Aorta (tissue), 5 donors: ENCODE data around the gene DCBLD2. TPM values are rescaled to one million over a fixed set of nuclear protein-coding genes. Genes with fewer than 3 reads are reported as not detected.

Source experiments
- ATAC-seq: fragments of 200-7000 bp; cut with Tn5 transposase; one replicate; pipeline ENCODE4 v1.9.1; 2022; ENCODE audit warnings: moderate library complexity; ENCODE audit not compliant: low FRiP score
- DNase-seq, 2 donors: peaks; one replicate each; pipeline ENCODE4 v3.0.0-alpha.2; 2020
- H3K27ac ChIP-seq, 2 donors: one replicate each; pipeline ENCODE4 v1.5.1; 2013; ENCODE audit warnings: low read length in 2 of 2, mild to moderate bottlenecking in 2 of 2, moderate library complexity in 2 of 2, control low read depth in 1 of 2, inconsistent platforms in 1 of 2, low read depth in 1 of 2
- H3K27me3 ChIP-seq, 2 donors: one replicate each; pipeline ENCODE4 v1.6.1; 2013; ENCODE audit warnings: control low read depth in 1 of 2, low read length in 1 of 2, mild to moderate bottlenecking in 1 of 2, moderate library complexity in 1 of 2; ENCODE audit not compliant: insufficient read depth in 2 of 2, control insufficient read depth in 1 of 2
- H3K36me3 ChIP-seq, 2 donors: one replicate each; pipeline ENCODE4 v1.6.1; 2013; ENCODE audit warnings: control low read depth in 1 of 2, low read length in 1 of 2, mild to moderate bottlenecking in 1 of 2; ENCODE audit not compliant: insufficient read depth in 2 of 2, control insufficient read depth in 1 of 2
- H3K4me1 ChIP-seq, 2 donors: one replicate each; pipeline ENCODE4 v1.6.1; 2013; ENCODE audit warnings: low read length in 2 of 2, control low read depth in 1 of 2, mild to moderate bottlenecking in 1 of 2, moderate library complexity in 1 of 2; ENCODE audit not compliant: insufficient read depth in 2 of 2, control insufficient read depth in 1 of 2
- H3K4me3 ChIP-seq, 2 donors: one replicate each; pipeline ENCODE4 v1.5.1; 2013; ENCODE audit warnings: low read length in 2 of 2, control low read depth in 1 of 2, mild to moderate bottlenecking in 1 of 2
- H3K9me3 ChIP-seq: one replicate; pipeline ENCODE4 v1.6.1; 2013; ENCODE audit warnings: mild to moderate bottlenecking, low read length; ENCODE audit not compliant: control insufficient read depth
- WGBS, 2 donors: extraction: QIAGEN DNeasy Blood & Tissue Kit; methylation state at CpG; one replicate each; pipeline ENCODE4 v1.1.7; 2013; 5-methylcytosine and 5-hydroxymethylcytosine counted together
- intact Hi-C, 2 donors: fragments of 100-400 bp; cut with DNase I; formaldehyde crosslinking; loops; one replicate each; pipeline versions ENCODE4 v1.14.2 to v1.15.0; 2022
- polyA plus RNA-seq, 2 donors: library from polyadenylated mRNA; stranded (reverse); fragments of 200-250 nt; gene quantifications; one replicate each; pipeline ENCODE4 v1.2.3, GENCODE V29; 2013
- total RNA-seq, 2 donors: library from RNA; stranded (reverse); fragmentation: NEBNext Ultra II Directional; extraction: Animal tissue kit (Norgen Biotek cat#: 25700); gene quantifications; one replicate each; pipeline ENCODE4 v1.2.1, GENCODE V29; 2021
- donor health status: healthy with polysubstance abuse.
- donor health status: Bipolar disorder and iron deficiency.
- donor health status: DM: no; HTN: no; CAD: no.
- donor health status: DM: no; HTN: no; CAD: no.
- donor health status: DM: yes; HTN: yes; CAD: no.

The DCBLD2 gene
- total and polyA plus RNA-seq, 4 donors, result 4.4 to 36.3 (median 20.7) TPM

- intact Hi-C loops, result loop anchor here (2.0 to 10.0 kb wide), 2 partner anchors 210 to 992 kb away; no protein-coding TSS in a partner anchor
- 59% methylated on average over 5 of the region's 5 CpGs for WGBS, 2 donors
- Histone ChIP-seq H3K36me3 (no peaks in the 10 kb centered on the region), H3K9me3 (no peaks in the 10 kb centered on the region), H3K27ac (no peak overlapping the region), H3K4me3 (no peak overlapping the region), H3K27me3 (no peaks in the 10 kb centered on the region), H3K4me1 (no peaks in the 10 kb centered on the region)
- no peak for DNase-seq
- no peak for ATAC-seq
These were observed 88.6 kb downstream of the DCBLD2 start for GRCh38 chr3:98812851-98813374.

DNA sequence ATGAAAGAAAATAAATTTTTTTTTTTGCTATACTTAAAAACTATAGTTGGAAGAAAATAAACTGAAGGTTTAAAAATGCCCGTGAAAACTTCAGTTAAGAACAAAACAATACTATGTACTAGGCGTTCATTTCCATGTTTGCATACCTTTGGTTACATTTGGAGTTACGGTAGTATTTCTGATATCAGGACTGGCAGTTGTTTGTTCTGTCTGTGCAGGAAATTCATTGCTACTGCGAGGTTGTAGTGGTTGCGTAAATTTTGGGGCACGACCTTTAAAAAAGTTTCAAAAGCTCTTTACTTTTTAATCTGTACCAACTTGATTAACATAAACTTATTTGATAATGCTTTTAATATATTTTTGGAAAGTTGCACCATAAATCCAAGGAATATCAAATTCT lies 90.4 kb downstream of the DCBLD2 start:
- DNase-seq (no peak), ATAC-seq (no peak)
- H3K9me3 ChIP-seq, result no peaks in the 10 kb centered on the region
- no peak overlapping the region for H3K4me3 ChIP-seq
- peaks cover 0 to 3% of the 10 kb centered on the region in 2 donors for H3K36me3 ChIP-seq
- WGBS, 2 donors, result 84 to 85% methylated on average over 6 of the region's 6 CpGs
- no peaks in the 10 kb centered on the region for H3K27me3 ChIP-seq
- no peaks in the 10 kb centered on the region for H3K4me1 ChIP-seq
- intact Hi-C loops, result loop anchor here in 1 of 2 donors (10.0 kb wide), 1 partner anchor 994 kb away; no protein-coding TSS in a partner anchor
- no peak overlapping the region for H3K27ac ChIP-seq

- no peak for ATAC-seq
- H3K4me3 ChIP-seq, result no peak overlapping the region
- intact Hi-C loops, result no loop called here
- H3K4me1 ChIP-seq, result no peaks in the 10 kb centered on the region
- H3K27ac ChIP-seq, result no peak overlapping the region
- no peaks in the 10 kb centered on the region for H3K27me3 ChIP-seq
- no peaks in the 10 kb centered on the region for H3K9me3 ChIP-seq
- DNase-seq, result peak; percentile 57 to 70
- peaks cover 0 to 3% of the 10 kb centered on the region in 2 donors for H3K36me3 ChIP-seq
- 31 to 32% methylated on average over 3 of the region's 3 CpGs for WGBS, 2 donors
These were observed 91.9 kb downstream of the DCBLD2 start for GRCh38 chr3:98809557-98809956.

- Histone ChIP-seq H3K4me3 (no peak overlapping the region), H3K36me3 (peaks cover 0 to 3% of the 10 kb centered on the region in 2 donors), H3K27me3 (no peaks in the 10 kb centered on the region), H3K27ac (no peak overlapping the region), H3K4me1 (no peaks in the 10 kb centered on the region), H3K9me3 (no peaks in the 10 kb centered on the region)
- WGBS, 2 donors, result 92 to 93% methylated on average over 2 of the region's 2 CpGs
- ATAC-seq (no peak), DNase-seq (no peak)
- intact Hi-C loops, result no loop called here
These were observed 93.4 kb downstream of the DCBLD2 start for GRCh38 chr3:98808071-98808470.

DNA sequence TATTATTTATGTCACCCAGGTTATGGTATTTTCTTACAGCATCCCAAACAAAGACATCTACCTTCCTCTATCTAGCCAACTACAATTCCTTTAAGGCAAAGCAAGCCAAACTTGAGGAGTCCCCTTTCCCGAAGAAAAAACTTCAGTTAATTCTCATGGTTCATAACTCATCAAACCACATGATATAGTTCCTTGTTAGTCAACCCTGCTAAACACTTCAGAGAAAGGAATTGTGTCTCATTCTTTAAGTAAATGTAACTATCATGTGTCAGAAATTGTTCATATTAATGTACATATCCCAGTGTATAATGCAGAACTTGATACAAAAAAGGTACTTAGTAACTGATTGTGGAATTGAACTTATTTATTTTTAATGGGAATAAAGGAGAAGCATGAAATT lies 93.9 kb downstream of the DCBLD2 start:
- DNase-seq (no peak), ATAC-seq (no peak)
- Histone ChIP-seq H3K36me3 (peaks cover 0 to 3% of the 10 kb centered on the region in 2 donors), H3K4me3 (no peak overlapping the region), H3K27ac (no peak overlapping the region), H3K9me3 (no peaks in the 10 kb centered on the region), H3K4me1 (no peaks in the 10 kb centered on the region), H3K27me3 (no peaks in the 10 kb centered on the region)
- intact Hi-C loops, result no loop called here
- WGBS, 2 donors, result 92 to 95% methylated on average over 1 of the region's 1 CpG

DNA sequence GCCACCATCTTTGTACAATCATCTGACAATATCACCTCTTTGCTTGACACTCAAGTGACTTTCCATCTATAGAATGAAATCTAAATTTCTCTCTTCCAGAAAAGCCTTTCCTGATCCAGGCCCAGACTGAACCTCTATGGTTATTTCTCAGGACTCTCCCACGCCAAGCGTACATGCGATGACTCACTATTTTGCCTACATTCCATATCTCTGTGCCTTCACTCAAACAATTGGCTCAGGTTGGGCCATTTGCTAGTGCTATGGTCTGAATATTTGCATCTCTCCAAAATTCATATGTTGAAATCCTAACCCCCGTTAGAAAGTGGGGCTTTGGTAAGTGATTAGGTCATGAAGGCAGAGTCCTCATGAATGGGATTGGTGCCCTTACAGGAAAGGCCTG lies 94.5 kb downstream of the DCBLD2 start:
- Histone ChIP-seq H3K9me3 (no peaks in the 10 kb centered on the region), H3K27ac (no peak overlapping the region), H3K4me3 (no peak overlapping the region), H3K4me1 (no peaks in the 10 kb centered on the region), H3K27me3 (no peaks in the 10 kb centered on the region), H3K36me3 (peaks cover 0 to 3% of the 10 kb centered on the region in 2 donors)
- intact Hi-C loops, result no loop called here
- DNase-seq, result no peak
- 73 to 80% methylated on average over 4 of the region's 4 CpGs for WGBS, 2 donors
- ATAC-seq, result no peak

DNA sequence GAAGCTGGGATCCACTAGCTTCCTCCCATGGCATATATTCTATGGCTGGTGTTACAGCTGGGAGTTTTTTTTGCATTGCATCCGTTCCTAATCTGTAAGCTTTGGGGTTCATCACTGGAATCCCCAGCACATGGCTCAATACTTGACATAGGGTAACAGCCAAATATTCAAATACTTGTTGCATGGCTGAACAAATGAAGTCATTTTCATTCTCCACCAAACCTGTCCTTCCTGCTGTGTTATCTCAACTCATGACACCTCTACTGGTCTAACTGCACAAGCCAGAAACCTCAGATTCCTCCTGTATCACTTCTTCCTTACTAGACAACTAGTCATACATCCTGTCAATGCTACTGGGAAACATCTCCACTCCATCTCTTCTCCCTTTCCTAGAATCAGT lies 95.0 kb downstream of the DCBLD2 start:
- DNase-seq (no peak), ATAC-seq (no peak)
- no peak overlapping the region for H3K27ac ChIP-seq
- WGBS, 2 donors, result 78 to 84% methylated on average over 1 of the region's 1 CpG
- no peak overlapping the region for H3K4me3 ChIP-seq
- peaks cover 0 to 3% of the 10 kb centered on the region in 2 donors for H3K36me3 ChIP-seq
- intact Hi-C loops, result no loop called here
- H3K4me1 ChIP-seq, result no peaks in the 10 kb centered on the region
- H3K27me3 ChIP-seq, result no peaks in the 10 kb centered on the region
- H3K9me3 ChIP-seq, result no peaks in the 10 kb centered on the region

DNA sequence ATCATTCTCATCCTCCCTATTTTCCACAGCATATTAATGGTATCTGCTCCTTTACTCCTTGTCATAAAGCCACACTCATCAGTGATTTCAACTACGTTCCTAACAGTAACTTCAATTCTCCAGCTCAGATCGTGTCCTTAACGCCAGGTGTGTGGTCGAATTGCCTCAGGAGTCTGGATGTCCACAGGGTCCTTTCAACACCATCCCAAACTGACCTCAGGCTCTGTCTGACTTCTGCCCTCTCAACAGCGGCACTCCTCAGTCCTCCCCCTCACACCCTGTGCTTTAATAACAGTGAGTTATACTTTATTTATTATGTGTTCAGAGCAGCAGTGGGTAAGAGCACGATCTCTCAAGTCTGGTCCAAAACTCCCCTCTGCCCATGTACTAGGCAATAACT lies 95.9 kb downstream of the DCBLD2 start:
- intact Hi-C loops, result no loop called here
- WGBS, 2 donors, result 91 to 93% methylated on average over 6 of the region's 6 CpGs
- ATAC-seq, result no peak

GRCh38 chr3:98801043-98801747 lies 100.3 kb downstream of the DCBLD2 start:
- 93% methylated on average over 7 of the region's 7 CpGs for WGBS, 2 donors
- ATAC-seq (no peak), DNase-seq (no peak)
- no peaks in the 10 kb centered on the region for H3K9me3 ChIP-seq
- no peaks in the 10 kb centered on the region for H3K4me1 ChIP-seq
- H3K4me3 ChIP-seq, result no peak overlapping the region
- no peaks in the 10 kb centered on the region for H3K27me3 ChIP-seq
- peaks cover 0 to 3% of the 10 kb centered on the region in 2 donors for H3K36me3 ChIP-seq
- H3K27ac ChIP-seq, result no peak overlapping the region
- intact Hi-C loops, result no loop called here

More for the DNA sequence above, 95.9 kb downstream of the DCBLD2 start:
- Histone ChIP-seq H3K27ac (no peak overlapping the region), H3K4me3 (no peak overlapping the region), H3K27me3 (no peaks in the 10 kb centered on the region), H3K36me3 (peaks cover 0 to 6% of the 10 kb centered on the region in 2 donors), H3K4me1 (no peaks in the 10 kb centered on the region), H3K9me3 (no peaks in the 10 kb centered on the region)
- DNase-seq, result no peak
